Measurements from ENCODE around the gene ASXL2. TPM values are rescaled to one million over a fixed set of nuclear protein-coding genes. Genes with fewer than 3 reads are reported as not detected.

ASXL2 gene
- polyA plus RNA-seq, 1 experiment = 14.0 TPM

DNA sequence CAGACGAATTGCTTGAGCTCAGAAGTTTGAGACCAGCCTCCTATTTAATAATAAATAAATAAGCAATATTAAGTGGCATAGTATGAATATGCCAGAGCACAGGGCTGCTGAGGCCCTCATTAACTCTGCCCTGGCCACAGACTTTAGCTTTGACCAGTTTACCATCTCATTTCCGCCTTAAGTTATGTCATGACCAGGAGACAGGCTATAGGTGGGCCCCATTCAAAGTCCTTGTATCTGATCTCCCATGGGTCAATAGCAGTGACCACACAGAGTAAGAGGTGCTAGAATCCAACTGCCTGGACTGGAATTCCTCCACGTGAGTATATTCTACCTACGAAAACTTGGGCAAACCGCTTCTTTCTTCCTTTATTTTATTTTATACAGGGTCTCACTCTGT is 13.4 kb upstream of the ASXL2 start:
- ChIA-PET POLR2A (no interaction called here), CTCF (interaction anchor here (0.6 kb wide), 1 partner anchor 164 kb away, joined by 3 read pairs; no protein-coding TSS in a partner anchor)
- no peak overlapping the region for H3K4me3 ChIP-seq (ENCODE audit: low read depth, low read length)

GRCh38 chr2:25887624-25888242 is 9.4 kb upstream of the ASXL2 start:
- no peaks in the 10 kb centered on the region for H3K27me3 ChIP-seq (ENCODE audit: control insufficient read depth, insufficient read depth, low read length)
- TF ChIP-seq, protein P1, sequence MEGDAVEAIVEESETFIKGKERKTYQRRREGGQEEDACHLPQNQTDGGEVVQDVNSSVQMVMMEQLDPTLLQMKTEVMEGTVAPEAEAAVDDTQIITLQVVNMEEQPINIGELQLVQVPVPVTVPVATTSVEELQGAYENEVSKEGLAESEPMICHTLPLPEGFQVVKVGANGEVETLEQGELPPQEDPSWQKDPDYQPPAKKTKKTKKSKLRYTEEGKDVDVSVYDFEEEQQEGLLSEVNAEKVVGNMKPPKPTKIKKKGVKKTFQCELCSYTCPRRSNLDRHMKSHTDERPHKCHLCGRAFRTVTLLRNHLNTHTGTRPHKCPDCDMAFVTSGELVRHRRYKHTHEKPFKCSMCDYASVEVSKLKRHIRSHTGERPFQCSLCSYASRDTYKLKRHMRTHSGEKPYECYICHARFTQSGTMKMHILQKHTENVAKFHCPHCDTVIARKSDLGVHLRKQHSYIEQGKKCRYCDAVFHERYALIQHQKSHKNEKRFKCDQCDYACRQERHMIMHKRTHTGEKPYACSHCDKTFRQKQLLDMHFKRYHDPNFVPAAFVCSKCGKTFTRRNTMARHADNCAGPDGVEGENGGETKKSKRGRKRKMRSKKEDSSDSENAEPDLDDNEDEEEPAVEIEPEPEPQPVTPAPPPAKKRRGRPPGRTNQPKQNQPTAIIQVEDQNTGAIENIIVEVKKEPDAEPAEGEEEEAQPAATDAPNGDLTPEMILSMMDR (IDR thresholded peaks at IDR 0.05; ENCODE audit: low read depth, low read length) = no peak
- DNase-seq (ENCODE audit: low read depth, low spot score) = no peak
- H3K27ac ChIP-seq (ENCODE audit: low read depth, low read length) = no peak overlapping the region
- ChIA-PET POLR2A (no interaction called here), CTCF (interaction anchor here (1.2 kb wide), 1 partner anchor 35 kb away, joined by 4 read pairs; no protein-coding TSS in a partner anchor)
- H3K4me3 ChIP-seq (ENCODE audit: low read depth, low read length) = no peak overlapping the region
- no peaks in the 10 kb centered on the region for H3K9me3 ChIP-seq (ENCODE audit: control insufficient read depth, insufficient read depth, low read length)

More for the DNA sequence above, 13.4 kb upstream of the ASXL2 start:
- no peak overlapping the region for H3K27ac ChIP-seq (ENCODE audit: low read depth, low read length)
- DNase-seq (ENCODE audit: low read depth, low spot score) = no peak
- no peaks in the 10 kb centered on the region for H3K9me3 ChIP-seq (ENCODE audit: control insufficient read depth, insufficient read depth, low read length)
- TF ChIP-seq, protein P1 (IDR thresholded peaks at IDR 0.05; ENCODE audit: low read depth, low read length) = no peak
- H3K27me3 ChIP-seq (ENCODE audit: control insufficient read depth, insufficient read depth, low read length) = no peaks in the 10 kb centered on the region

DNA sequence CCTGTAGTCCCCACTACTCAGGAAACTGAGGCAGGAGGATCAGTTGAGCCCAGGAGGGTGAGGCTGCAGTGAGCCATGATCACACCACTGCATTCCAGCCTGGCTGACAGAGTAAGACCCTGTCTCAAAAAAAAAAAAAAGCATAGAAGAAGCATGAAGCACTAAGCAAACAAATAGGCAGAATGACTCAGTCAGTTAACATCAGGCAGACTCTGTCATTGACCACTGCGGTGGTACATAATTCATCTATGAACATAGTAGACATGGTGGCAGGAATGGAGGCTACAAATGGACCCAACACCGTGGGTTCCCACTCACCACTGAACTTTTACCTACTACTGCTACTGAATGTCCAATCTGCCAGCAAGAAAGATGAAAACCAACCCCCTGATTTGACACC is 7.6 kb upstream of the ASXL2 start:
- Histone ChIP-seq H3K27ac (ENCODE audit: low read depth, low read length) (peak overlapping the region; percentile 39), H3K4me3 (ENCODE audit: low read depth, low read length) (no peak overlapping the region), H3K9me3 (ENCODE audit: control insufficient read depth, insufficient read depth, low read length) (no peaks in the 10 kb centered on the region), H3K27me3 (ENCODE audit: control insufficient read depth, insufficient read depth, low read length) (no peaks in the 10 kb centered on the region)
- TF ChIP-seq, protein P1 (IDR thresholded peaks at IDR 0.05; ENCODE audit: low read depth, low read length) = no peak
- peak; percentile 72 for DNase-seq (ENCODE audit: low read depth, low spot score)
- ChIA-PET POLR2A (no interaction called here), CTCF (no interaction called here)

DNA sequence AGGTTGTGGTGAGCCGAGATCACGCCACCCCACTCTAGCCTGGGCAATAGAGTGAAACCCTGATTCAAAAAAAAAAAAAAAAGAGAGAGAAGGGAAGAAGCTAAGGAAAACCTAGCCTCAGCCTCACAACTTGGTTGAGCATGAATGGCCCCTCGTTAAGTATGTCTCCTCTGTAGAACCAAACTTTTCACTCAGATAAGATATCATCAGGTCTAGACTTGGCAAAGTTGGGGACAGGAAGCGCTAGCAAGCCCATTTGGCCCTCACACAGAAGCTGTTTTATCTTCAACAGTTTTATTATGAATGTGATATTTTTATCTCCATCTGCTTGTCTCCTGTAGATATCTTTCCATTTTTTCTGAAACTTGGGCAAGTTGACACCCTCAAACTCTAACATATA is 3.5 kb upstream of the ASXL2 start:
- ChIA-PET POLR2A (no interaction called here), CTCF (no interaction called here)
- TF ChIP-seq, protein P1 (IDR thresholded peaks at IDR 0.05; ENCODE audit: low read depth, low read length) = no peak
- peaks cover 4% of the 10 kb centered on the region; the same call in 1 of the 2 replicates for H3K9me3 ChIP-seq (ENCODE audit: control insufficient read depth, insufficient read depth, low read length)
- DNase-seq (ENCODE audit: low read depth, low spot score) = no peak
- H3K4me3 ChIP-seq (ENCODE audit: low read depth, low read length) = no peak overlapping the region
- H3K27ac ChIP-seq (ENCODE audit: low read depth, low read length) = no peak overlapping the region
- no peaks in the 10 kb centered on the region for H3K27me3 ChIP-seq (ENCODE audit: control insufficient read depth, insufficient read depth, low read length)

GRCh38 chr2:25879133-25879730 is 945 bp upstream of the ASXL2 start:
- TF ChIP-seq, protein P1 (IDR thresholded peaks at IDR 0.05; ENCODE audit: low read depth, low read length) = no peak
- no peaks in the 10 kb centered on the region for H3K27me3 ChIP-seq (ENCODE audit: control insufficient read depth, insufficient read depth, low read length)
- peak overlapping the region; percentile 92 for H3K27ac ChIP-seq (ENCODE audit: low read depth, low read length)
- peaks cover 4% of the 10 kb centered on the region; the same call in 1 of the 2 replicates for H3K9me3 ChIP-seq (ENCODE audit: control insufficient read depth, insufficient read depth, low read length)
- no peak for DNase-seq (ENCODE audit: low read depth, low spot score)
- H3K4me3 ChIP-seq (ENCODE audit: low read depth, low read length) = peak overlapping the region; percentile 71
- ChIA-PET POLR2A (interaction anchor here (1.0 to 1.3 kb wide), 4 partner anchors 26 to 155 kb away, joined by 3 to 9 read pairs (median 4); partner anchors contain the start of gene RAB10), CTCF (interaction anchor here (1.0 to 1.6 kb wide), 4 partner anchors 9 to 28 kb away, joined by 3 to 10 read pairs (median 3); no protein-coding TSS in a partner anchor)

Measured in AG04450 (cell line).